ENCODE results near the gene NCCRP1. TPM values are rescaled to one million over a fixed set of nuclear protein-coding genes. Genes with fewer than 3 reads are reported as not detected.

The NCCRP1 gene
- total RNA-seq, 4 donors from 2014 or later: 208 to 737 (median 262) TPM

- Histone ChIP-seq H3K36me3 (peaks cover 0 to 8% (median 0%) of the 10 kb centered on the region in 3 donors), H3K9me3 (no peaks in the 10 kb centered on the region), H3K4me3 (no peak overlapping the region), H3K27ac (no peak overlapping the region), H3K4me1 (peaks cover 5 to 38% (median 13%) of the 10 kb centered on the region in 3 donors), H3K27me3 (peaks cover 11 to 92% (median 15%) of the 10 kb centered on the region in 4 donors)
- intact Hi-C loops (cut with DNase I): no loop called here
- no peak for DNase-seq
- no peak for TF ChIP-seq POLR2A (IDR thresholded peaks at IDR 0.05)
- no peak for TF ChIP-seq CTCF (IDR thresholded peaks at IDR 0.05)
- 60 to 69% methylated on average over 1 to 3 of the region's 3 CpGs for WGBS, 2 donors
These were observed 4.0 kb downstream of the NCCRP1 start for GRCh38 chr19:39200803-39201115.

GRCh38 chr19:39202998-39203355 is 6.2 kb downstream of the NCCRP1 start:
- TF ChIP-seq POLR2A (IDR thresholded peaks at IDR 0.05) (no peak), CTCF (IDR thresholded peaks at IDR 0.05) (no peak)
- Histone ChIP-seq H3K4me1 (peaks cover 0 to 16% (median 0%) of the 10 kb centered on the region in 3 donors), H3K9me3 (no peaks in the 10 kb centered on the region), H3K27ac (no peak overlapping the region), H3K4me3 (no peak overlapping the region), H3K27me3 (peaks cover 3 to 81% (median 12%) of the 10 kb centered on the region in 4 donors), H3K36me3 (peaks cover 0 to 8% (median 0%) of the 10 kb centered on the region in 3 donors)
- intact Hi-C loops (cut with DNase I): no loop called here
- DNase-seq: no peak
- WGBS, 2 donors: 25 to 86% methylated on average over 1 of the region's 1 CpG

DNA sequence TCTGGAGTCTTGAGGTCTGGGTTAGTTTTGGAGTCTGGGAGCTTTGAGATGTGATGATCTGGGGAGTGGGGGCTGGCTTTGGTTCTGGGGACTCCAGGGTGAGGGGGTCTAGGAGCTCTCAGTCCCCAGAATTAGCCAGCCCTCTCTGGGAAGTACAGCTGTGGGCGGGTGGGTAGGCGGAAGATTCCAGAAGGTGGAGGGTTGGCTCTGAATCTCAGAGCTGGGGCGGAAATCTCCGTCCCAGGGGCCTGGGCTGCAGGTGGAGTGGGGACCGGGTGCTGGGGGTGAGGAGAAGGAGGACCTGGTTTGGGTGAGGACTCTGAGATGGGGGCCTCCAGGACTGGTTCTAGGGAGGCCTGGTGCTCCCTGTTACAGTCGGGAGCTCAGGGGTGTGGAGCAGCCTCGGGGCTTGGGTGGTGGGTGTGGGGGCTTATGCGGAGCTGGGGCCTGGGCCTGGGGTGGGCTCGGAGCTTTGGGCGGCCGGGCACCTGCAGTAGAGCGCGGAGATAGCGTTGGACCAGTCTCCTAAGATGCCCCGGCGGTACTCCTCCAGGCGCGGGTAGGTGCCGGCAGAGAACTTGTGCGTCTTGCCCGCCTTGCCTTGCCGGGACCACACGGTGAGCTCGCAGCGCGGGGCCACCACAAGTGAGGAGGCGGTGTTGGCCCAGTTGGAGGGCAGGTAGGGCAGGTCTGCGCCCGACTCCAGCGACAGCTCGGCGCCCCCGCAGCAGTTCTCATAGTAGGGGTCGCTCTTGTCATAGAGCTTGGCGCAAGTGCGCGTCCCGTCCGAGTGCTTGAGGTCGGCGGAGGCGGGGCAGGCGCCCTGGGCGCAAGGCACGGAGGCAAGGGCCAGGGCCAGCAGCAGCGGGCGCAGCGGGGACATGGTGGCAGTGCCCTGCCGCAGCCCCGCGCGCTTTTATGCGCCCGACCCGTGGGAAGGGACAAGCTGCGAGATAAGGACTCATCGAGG is 6.9 kb downstream of the NCCRP1 start, which contains the start of gene SYCN:
TSS of gene SYCN (minus strand) at position 892 of the 970 bp plus-strand sequence. CDS start at position 883, 9 bp downstream.
- H3K27me3 ChIP-seq: peaks cover 3 to 78% (median 12%) of the 10 kb centered on the region in 4 donors

GRCh38 chr19:39205449-39205764 is 8.6 kb downstream of the NCCRP1 start:
- H3K4me3 ChIP-seq: no peak overlapping the region
- TF ChIP-seq POLR2A (IDR thresholded peaks at IDR 0.05): no peak
- no peak for TF ChIP-seq CTCF (IDR thresholded peaks at IDR 0.05)
- intact Hi-C loops (cut with DNase I): no loop called here
- no peak overlapping the region for H3K27ac ChIP-seq
- H3K4me1 ChIP-seq: peaks cover 0 to 4% (median 0%) of the 10 kb centered on the region in 3 donors
- no peaks in the 10 kb centered on the region for H3K9me3 ChIP-seq
- WGBS, 2 donors: 86 to 90% methylated on average over 3 of the region's 3 CpGs
- no peak for DNase-seq
- H3K27me3 ChIP-seq: peaks cover 3 to 62% (median 12%) of the 10 kb centered on the region in 4 donors
- peaks cover 0 to 2% (median 0%) of the 10 kb centered on the region in 3 donors for H3K36me3 ChIP-seq

More for the DNA sequence above, 6.9 kb downstream of the NCCRP1 start, which contains the start of gene SYCN:
- intact Hi-C loops (cut with DNase I): no loop called here
- Histone ChIP-seq H3K36me3 (peaks cover 0 to 8% (median 0%) of the 10 kb centered on the region in 3 donors), H3K4me3 (no peak within 1 kb of the TSS), H3K27ac (no peak within 1 kb of the TSS), H3K4me1 (peaks cover 0 to 10% (median 0%) of the 10 kb centered on the region in 3 donors), H3K9me3 (no peaks in the 10 kb centered on the region)
- DNase-seq: no peak
- WGBS, 2 donors: 35 to 52% methylated on average over 6 to 11 of the region's 57 CpGs
- TF ChIP-seq CTCF (IDR thresholded peaks at IDR 0.05): no peak
- TF ChIP-seq POLR2A (IDR thresholded peaks at IDR 0.05): no peak

DNA sequence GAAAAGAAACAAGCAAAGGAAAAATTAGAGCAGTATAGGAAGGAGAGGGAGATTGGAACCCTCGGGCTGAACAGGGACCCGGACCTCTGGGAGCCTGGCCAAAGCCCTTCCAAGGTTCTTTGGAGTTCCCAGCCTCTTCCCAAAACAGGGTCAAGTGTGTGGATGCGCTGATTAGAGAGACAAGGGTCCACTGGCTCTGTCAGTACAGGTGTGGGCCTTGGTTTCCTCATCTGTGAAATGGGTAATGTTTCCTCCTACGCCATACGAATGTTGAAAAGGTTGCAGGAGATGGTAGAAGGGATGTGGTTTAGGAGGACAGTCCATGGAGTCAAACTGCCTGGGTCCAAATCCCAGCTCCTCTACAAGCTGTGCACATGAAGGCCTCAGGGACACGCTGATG is 9.4 kb downstream of the NCCRP1 start:
- H3K4me1 ChIP-seq: peaks cover 0 to 4% (median 0%) of the 10 kb centered on the region in 3 donors
- H3K36me3 ChIP-seq: no peaks in the 10 kb centered on the region
- H3K9me3 ChIP-seq: no peaks in the 10 kb centered on the region
- peaks cover 3 to 55% (median 12%) of the 10 kb centered on the region in 4 donors for H3K27me3 ChIP-seq
- no peak overlapping the region for H3K4me3 ChIP-seq
- no peak for DNase-seq
- H3K27ac ChIP-seq: no peak overlapping the region
- intact Hi-C loops (cut with DNase I): no loop called here
- no peak for TF ChIP-seq CTCF (IDR thresholded peaks at IDR 0.05)
- TF ChIP-seq POLR2A (IDR thresholded peaks at IDR 0.05): no peak
- WGBS, 2 donors: 82 to 85% methylated on average over 5 to 6 of the region's 6 CpGs
